Mesothelial cell of epicardium (in vitro differentiated cells): Measurements from ENCODE around the gene RASSF1. TPM values are rescaled to one million over a fixed set of nuclear protein-coding genes. Genes with fewer than 3 reads are reported as not detected.

Experiments used
- DNase-seq, 2 experiments: peaks; one replicate each; pipeline ENCODE4 v3.0.0; 2021; ENCODE audit warnings: low spot score in 2 of 2; ENCODE audit not compliant: unreplicated experiment in 2 of 2
- H3K27ac Mint-ChIP-seq: 2 replicates; pipeline ENCODE4 v1.8.0; 2021; ENCODE audit warnings: mixed read lengths
- H3K27me3 Mint-ChIP-seq: 2 replicates; pipeline ENCODE4 v1.8.0; 2021; ENCODE audit warnings: low read depth, mixed read lengths
- H3K36me3 Mint-ChIP-seq: 2 replicates; pipeline ENCODE4 v1.8.0; 2021; ENCODE audit warnings: mixed read lengths
- H3K4me1 Mint-ChIP-seq: 2 replicates; pipeline ENCODE4 v1.8.0; 2021; ENCODE audit warnings: mixed read lengths
- H3K4me3 Mint-ChIP-seq: 2 replicates; pipeline ENCODE4 v1.8.0; 2021; ENCODE audit warnings: mild to moderate bottlenecking, moderate library complexity, mixed read lengths
- H3K9me3 Mint-ChIP-seq: 2 replicates; pipeline ENCODE4 v1.8.0; 2021; ENCODE audit warnings: mixed read lengths
- CTCF ChIP-seq: fragments of 200-600 bp; sonication (generic); IDR thresholded peaks from one replicate; pipeline ENCODE4 v1.5.0; 2021; ENCODE audit warnings: antibody characterized with exemption; ENCODE audit not compliant: unreplicated experiment
- total RNA-seq: library from RNA; stranded (reverse); gene quantifications from 3 replicates; pipeline ENCODE4 v1.2.1, GENCODE V29; 2021

RASSF1 gene
- total RNA-seq, 1 donor from 2014 or later: 15.4 TPM

GRCh38 chr3:50352781-50353180, 12.1 kb upstream of the RASSF1 start:
- DNase-seq: no peak
- H3K36me3 Mint-ChIP-seq: no peaks in the 10 kb centered on the region
- TF ChIP-seq CTCF: no peak
- no peak overlapping the region for H3K4me3 Mint-ChIP-seq
- H3K27me3 Mint-ChIP-seq: no peaks in the 10 kb centered on the region
- no peak overlapping the region for H3K27ac Mint-ChIP-seq
- peaks cover 33% of the 10 kb centered on the region for H3K4me1 Mint-ChIP-seq
- no peaks in the 10 kb centered on the region for H3K9me3 Mint-ChIP-seq

GRCh38 chr3:50351323-50351697, 10.7 kb upstream of the RASSF1 start:
- H3K27me3 Mint-ChIP-seq: no peaks in the 10 kb centered on the region
- peak overlapping the region; percentile 95 for H3K4me3 Mint-ChIP-seq
- no peaks in the 10 kb centered on the region for H3K36me3 Mint-ChIP-seq
- H3K9me3 Mint-ChIP-seq: no peaks in the 10 kb centered on the region
- peaks cover 22% of the 10 kb centered on the region for H3K4me1 Mint-ChIP-seq
- H3K27ac Mint-ChIP-seq: peak overlapping the region; percentile 89
- DNase-seq: no peak
- TF ChIP-seq CTCF: no peak

- Mint-ChIP-seq H3K36me3 (no peaks in the 10 kb centered on the region), H3K27me3 (peaks cover 4% of the 10 kb centered on the region), H3K27ac (peak within 1 kb of the TSS; percentile 89), H3K4me1 (peaks cover 24% of the 10 kb centered on the region), H3K9me3 (no peaks in the 10 kb centered on the region), H3K4me3 (peak within 1 kb of the TSS; percentile 95)
- DNase-seq: peak; percentile 88 to 96
- TF ChIP-seq CTCF: no peak
These were observed 10.1 kb upstream of the RASSF1 start, which contains the start of the genes CYB561D2 and NPRL2 for GRCh38 chr3:50350527-50351322. CYB561D2 (plus strand) TSS chr3:50350862; CDS start chr3:50351434, 572 bp downstream. NPRL2 (minus strand) TSS chr3:50350775; CDS start chr3:50350652, 123 bp downstream.

GRCh38 chr3:50350213-50350526, 9.5 kb upstream of the RASSF1 start:
- H3K27me3 Mint-ChIP-seq: peaks cover 9% of the 10 kb centered on the region
- peaks cover 24% of the 10 kb centered on the region for H3K4me1 Mint-ChIP-seq
- no peak for TF ChIP-seq CTCF
- peak overlapping the region; percentile 89 for H3K27ac Mint-ChIP-seq
- no peaks in the 10 kb centered on the region for H3K36me3 Mint-ChIP-seq
- no peaks in the 10 kb centered on the region for H3K9me3 Mint-ChIP-seq
- DNase-seq: no peak
- peak overlapping the region; percentile 95 for H3K4me3 Mint-ChIP-seq

- H3K4me3 Mint-ChIP-seq: no peak overlapping the region
- peak in 1 of 2 experiments; percentile 76 for DNase-seq
- H3K9me3 Mint-ChIP-seq: no peaks in the 10 kb centered on the region
- H3K36me3 Mint-ChIP-seq: no peaks in the 10 kb centered on the region
- peak; percentile 67 for TF ChIP-seq CTCF
- H3K27me3 Mint-ChIP-seq: peaks cover 34% of the 10 kb centered on the region
- no peak overlapping the region for H3K27ac Mint-ChIP-seq
- peaks cover 24% of the 10 kb centered on the region for H3K4me1 Mint-ChIP-seq
These were observed 6.7 kb upstream of the RASSF1 start for GRCh38 chr3:50347187-50347813.
